ENCODE results near the gene WIPF2. TPM values are rescaled to one million over a fixed set of nuclear protein-coding genes. Genes with fewer than 3 reads are reported as not detected.

Gene WIPF2
- total and polyA plus RNA-seq, 2 donors (not counting 3 experiments of a cell fraction or from before 2014, with no cell fraction given), result 8.4 to 30.4 TPM

GRCh38 chr17:40307740-40308239, 88.7 kb downstream of the WIPF2 start:
- Histone ChIP-seq H3K4me1 (ENCODE audit: control insufficient read depth, extremely low read depth, insufficient read depth, low read length) (peaks cover 47% of the 10 kb centered on the region), H3K9ac (replicated peaks; ENCODE audit: extremely low read depth, insufficient read depth, low read length) (no peak overlapping the region), H4K20me1 (replicated peaks; ENCODE audit: control insufficient read depth, extremely low read depth, insufficient read depth, low read length) (no peaks in the 10 kb centered on the region), H2AFZ (ENCODE audit: low read depth, low read length) (no peak overlapping the region), H3K27ac (ENCODE audit: insufficient read depth, low read depth, low read length) (no peak overlapping the region), H3K9me3 (replicated peaks; ENCODE audit: control insufficient read depth, insufficient read depth, low read length) (no peaks in the 10 kb centered on the region), H3K4me2 (ENCODE audit: insufficient read depth, low read length) (no peak overlapping the region), H3K9me1 (replicated peaks; ENCODE audit: control insufficient read depth, extremely low read depth, insufficient read depth, low read length) (no peaks in the 10 kb centered on the region), H3K27me3 (ENCODE audit: control insufficient read depth in 2 of 2, insufficient read depth in 2 of 2, low read length in 2 of 2) (no peaks in the 10 kb centered on the region), H3K4me3 (replicated peaks in 1 of 3; ENCODE audit: insufficient read depth in 1 of 3, low read depth in 1 of 3, low read length in 3 of 3) (no peak overlapping the region), H3K36me3 (ENCODE audit: control insufficient read depth in 2 of 2, extremely low read depth in 1 of 2, insufficient read depth in 2 of 2, low read length in 2 of 2) (no peaks in the 10 kb centered on the region), H3K79me2 (ENCODE audit: control insufficient read depth, insufficient read depth, low read length) (no peaks in the 10 kb centered on the region)
- dilution Hi-C loops (cut with MboI; ENCODE audit: extremely low pct_ligation_motif_present, low sequenced_read_pairs) (no loop called here), intact Hi-C loops (cut with micrococcal nuclease) (no loop called here)
- no peak for FAIRE-seq
- no TSS peak for BruUV-seq (replicated peaks)
- no peak for TF ChIP-seq MYC (IDR thresholded peaks at IDR 0.05; ENCODE audit: low read depth, low read length)
- TF ChIP-seq POLR2AphosphoS5 (IDR thresholded peaks at IDR 0.05; ENCODE audit: insufficient read depth, low read depth, low read length), result no peak
- no peak for TF ChIP-seq JUN (IDR thresholded peaks at IDR 0.05; ENCODE audit: borderline replicate concordance, insufficient read depth, insufficient read length, low read depth)
- TF ChIP-seq FOS (IDR thresholded peaks at IDR 0.05; ENCODE audit: borderline replicate concordance, insufficient read depth, low read length), result no peak
- no peak for TF ChIP-seq GATA2 (IDR thresholded peaks at IDR 0.05; ENCODE audit: insufficient read depth, insufficient read length, low read depth, low read length)
- TF ChIP-seq EZH2 (IDR thresholded peaks at IDR 0.05; ENCODE audit: borderline replicate concordance, low read depth, low read length, severe bottlenecking), result no peak
- no peak for TF ChIP-seq POLR2A (IDR thresholded peaks at IDR 0.05; ENCODE audit: low read depth, low read length)
- TF ChIP-seq MAX (IDR thresholded peaks at IDR 0.05; ENCODE audit: insufficient read depth, insufficient read length), result no peak
- TF ChIP-seq CTCF (IDR thresholded peaks at IDR 0.05; ENCODE audit: extremely low read depth in 1 of 2, insufficient read depth in 1 of 2, low read depth in 1 of 2, low read length in 2 of 2), result no peak
- no peak for DNase-seq (ENCODE audit: low read depth, low spot score)
- ChIA-PET POLR2A (no interaction called here), CTCF (interaction anchor here (0.7 to 15.6 kb wide), 10 partner anchors 9 to 228 kb away, joined by 3 to 530 read pairs (median 4); partner anchors contain the start of gene GJD3)

Measured in endothelial cell of umbilical vein (primary cell).